ENCODE measurements around the gene NKX2-1.

NKX2-1 gene

GRCh38 chr14:36529062-36529461, 9.0 kb upstream of the NKX2-1 start:
- DNase-seq (ENCODE audit: low read depth) = no peak
- no peak for TF ChIP-seq CTCF (conservative IDR thresholded peaks at IDR 0.05; ENCODE audit: low read depth, low read length)
- H3K4me3 ChIP-seq (ENCODE audit: low read depth, low read length) = no peak overlapping the region

GRCh38 chr14:36525746-36526099, 5.7 kb upstream of the NKX2-1 start:
- H3K4me3 ChIP-seq (ENCODE audit: low read depth, low read length) = no peak overlapping the region
- DNase-seq (ENCODE audit: low read depth) = no peak
- no peak for TF ChIP-seq CTCF (conservative IDR thresholded peaks at IDR 0.05; ENCODE audit: low read depth, low read length)

- no peak for DNase-seq (ENCODE audit: low read depth)
- H3K4me3 ChIP-seq (ENCODE audit: low read depth, low read length) = no peak overlapping the region
- peak; percentile 26 for TF ChIP-seq CTCF (conservative IDR thresholded peaks at IDR 0.05; ENCODE audit: low read depth, low read length)
These were observed 5.1 kb upstream of the NKX2-1 start for GRCh38 chr14:36524874-36525745.

GRCh38 chr14:36524220-36524837, 4.3 kb upstream of the NKX2-1 start:
- no peak for TF ChIP-seq CTCF (conservative IDR thresholded peaks at IDR 0.05; ENCODE audit: low read depth, low read length)
- no peak overlapping the region for H3K4me3 ChIP-seq (ENCODE audit: low read depth, low read length)
- no peak for DNase-seq (ENCODE audit: low read depth)

GRCh38 chr14:36522972-36523715, 3.1 kb upstream of the NKX2-1 start:
- no peak for TF ChIP-seq CTCF (conservative IDR thresholded peaks at IDR 0.05; ENCODE audit: low read depth, low read length)
- H3K4me3 ChIP-seq (ENCODE audit: low read depth, low read length) = no peak overlapping the region
- no peak for DNase-seq (ENCODE audit: low read depth)

GRCh38 chr14:36522347-36522971, 2.4 kb upstream of the NKX2-1 start:
- H3K4me3 ChIP-seq (ENCODE audit: low read depth, low read length) = no peak overlapping the region
- no peak for TF ChIP-seq CTCF (conservative IDR thresholded peaks at IDR 0.05; ENCODE audit: low read depth, low read length)
- DNase-seq (ENCODE audit: low read depth) = no peak
